Activated naive CD4-positive, alpha-beta T cell treated with anti-CD3 and anti-CD28 coated beads for 36 hours (primary cell): ENCODE data around the gene SPTY2D1. TPM values are rescaled to one million over a fixed set of nuclear protein-coding genes. Genes with fewer than 3 reads are reported as not detected.
"Not testable (repeated sequence)": the region's sequence is repeated elsewhere in the genome, so short reads cannot be mapped to it uniquely, and the experiment has no call there.

Source experiments
- CTCF ChIA-PET: fragments of 350-600 bp; sonication (Branson Sonifier 250); formaldehyde crosslinking; loops from one replicate; lab custom pipeline; 2021; ENCODE audit warnings: antibody characterized with exemption; lab: Charles Lee
- DNase-seq: peaks from one replicate; pipeline ENCODE4 v3.0.0-alpha.2; 2020
- H3K27ac Mint-ChIP-seq: one replicate; pipeline ENCODE4 v1.8.0; 2021; ENCODE audit warnings: mild to moderate bottlenecking, mixed read lengths
- H3K27me3 Mint-ChIP-seq: one replicate; pipeline ENCODE4 v1.8.0; 2021; ENCODE audit warnings: low read depth, mixed read lengths
- H3K36me3 Mint-ChIP-seq: one replicate; pipeline ENCODE4 v1.8.0; 2021; ENCODE audit warnings: low read depth, mixed read lengths
- H3K4me1 Mint-ChIP-seq: one replicate; pipeline ENCODE4 v1.8.0; 2021; ENCODE audit warnings: low read depth, mixed read lengths
- H3K4me3 Mint-ChIP-seq: one replicate; pipeline ENCODE4 v1.8.0; 2021; ENCODE audit warnings: mild to moderate bottlenecking, moderate library complexity, mixed read lengths
- H3K9me3 Mint-ChIP-seq: one replicate; pipeline ENCODE4 v1.8.0; 2021; ENCODE audit warnings: mixed read lengths
- intact Hi-C: fragments of 100-400 bp; cut with micrococcal nuclease; formaldehyde crosslinking; loops from one replicate; pipeline ENCODE4 v1.15.1; 2023
- total RNA-seq, 2 experiments: library from RNA; stranded (reverse); gene quantifications; one replicate each; pipeline ENCODE4 v1.2.3, GENCODE V29; 2021

SPTY2D1 gene
- total RNA-seq: 10 to 100 TPM; 13.9 to 15.0 TPM

DNA sequence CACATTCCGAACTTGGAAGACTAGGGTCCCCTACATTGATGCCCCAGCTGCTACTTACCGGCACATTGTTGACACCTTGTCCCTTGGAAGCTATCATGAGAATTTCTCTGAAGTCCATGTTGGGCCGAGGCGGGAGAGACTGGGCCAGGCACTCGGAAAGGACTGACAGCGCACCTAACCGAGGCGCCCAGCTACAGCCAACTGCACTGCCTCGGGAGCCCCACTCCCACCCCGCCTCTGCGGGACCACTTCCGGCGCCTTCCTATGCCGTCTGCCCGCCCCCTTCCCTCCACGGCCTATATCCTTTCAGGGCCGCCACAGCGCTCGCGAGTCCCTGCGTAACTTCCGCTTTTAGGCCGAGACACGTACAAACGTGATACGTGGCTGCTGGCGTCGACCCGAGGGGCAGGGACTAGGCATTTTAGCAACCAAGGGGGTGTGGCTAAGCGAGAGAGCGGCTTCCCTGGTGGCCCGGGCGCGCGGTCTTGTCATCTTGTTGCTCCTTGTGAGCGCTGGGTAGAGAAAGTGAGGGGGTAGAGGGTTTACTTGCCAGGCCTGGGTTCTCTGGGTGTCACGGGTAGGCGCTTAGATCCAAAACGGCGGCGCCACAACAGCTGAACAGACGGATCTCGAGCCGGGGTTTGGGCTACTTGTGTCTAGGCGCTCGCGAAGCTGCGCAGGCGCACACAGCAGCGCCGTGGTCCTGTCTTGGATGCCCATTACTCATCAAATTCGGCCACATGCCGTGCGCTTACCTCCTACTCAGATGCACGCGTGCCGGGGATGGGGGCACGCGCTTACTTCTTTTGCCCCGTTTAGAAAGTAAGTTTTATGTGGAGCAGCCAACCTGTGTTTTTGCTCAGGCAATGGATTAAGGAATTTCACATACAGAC is at the start of gene SPTY2D1:
Gene SPTY2D1, minus strand, starts transcription at position 203 of the 893 bp plus-strand sequence. Its CDS starts 85 bp downstream, at position 118.
- DNase-seq: peak; percentile 99

GRCh38 chr11:18682466-18682865 is 48.3 kb upstream of the SPTY2D1 start:
- intact Hi-C loops: no loop called here
- CTCF ChIA-PET: interaction anchor here (0.8 kb wide), 1 partner anchor 34 kb away, joined by 4 read pairs; no protein-coding TSS in a partner anchor
- Mint-ChIP-seq H3K9me3 (no peaks in the 10 kb centered on the region), H3K4me3 (no peak overlapping the region), H3K27ac (no peak overlapping the region), H3K27me3 (no peaks in the 10 kb centered on the region), H3K36me3 (no peaks in the 10 kb centered on the region), H3K4me1 (peaks cover 9% of the 10 kb centered on the region)
- no peak for DNase-seq

More for the DNA sequence above, at the start of gene SPTY2D1:
- Mint-ChIP-seq H3K4me3 (peak within 1 kb of the TSS; percentile 87), H3K27ac (peak within 1 kb of the TSS; percentile 96), H3K27me3 (no peaks in the 10 kb centered on the region), H3K9me3 (no peaks in the 10 kb centered on the region), H3K4me1 (peaks cover 30% of the 10 kb centered on the region), H3K36me3 (no peaks in the 10 kb centered on the region)
- intact Hi-C loops: loop anchor here (1.0 to 5.0 kb wide), 13 partner anchors 18 to 621 kb away; partner anchors contain the start of genes E2F8, GTF2H1, HPS5 and SERGEF
- CTCF ChIA-PET: interaction anchor here (0.5 to 3.4 kb wide), 11 partner anchors 10 to 519 kb away, joined by 3 to 15 read pairs (median 4); partner anchors contain the start of gene TSG101

DNA sequence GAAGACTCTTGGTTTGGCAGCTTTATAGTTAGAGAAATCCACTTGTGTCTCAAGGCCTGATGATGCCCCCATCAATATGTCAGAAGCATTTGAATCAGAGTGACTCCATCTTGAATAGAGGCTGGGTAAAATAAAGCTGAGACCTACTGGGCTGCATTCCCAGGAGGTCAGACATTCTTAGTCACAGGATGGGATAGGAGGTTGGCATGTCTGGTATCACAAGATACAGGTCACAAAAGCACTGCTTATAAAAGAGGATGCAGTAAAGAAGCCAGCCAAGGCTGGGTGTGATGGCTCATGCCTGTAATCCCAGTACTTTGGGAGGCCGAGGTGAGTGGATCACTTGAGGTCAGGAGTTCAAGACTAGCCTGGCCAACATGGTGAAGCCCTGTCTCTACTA is 47.8 kb upstream of the SPTY2D1 start:
- intact Hi-C loops, H3K4me3 Mint-ChIP-seq, H3K9me3 Mint-ChIP-seq, H3K4me1 Mint-ChIP-seq, H3K27ac Mint-ChIP-seq, H3K27me3 Mint-ChIP-seq, H3K36me3 Mint-ChIP-seq, DNase-seq: not testable (repeated sequence)
- CTCF ChIA-PET: interaction anchor here (0.8 kb wide), 1 partner anchor 34 kb away, joined by 4 read pairs; no protein-coding TSS in a partner anchor

DNA sequence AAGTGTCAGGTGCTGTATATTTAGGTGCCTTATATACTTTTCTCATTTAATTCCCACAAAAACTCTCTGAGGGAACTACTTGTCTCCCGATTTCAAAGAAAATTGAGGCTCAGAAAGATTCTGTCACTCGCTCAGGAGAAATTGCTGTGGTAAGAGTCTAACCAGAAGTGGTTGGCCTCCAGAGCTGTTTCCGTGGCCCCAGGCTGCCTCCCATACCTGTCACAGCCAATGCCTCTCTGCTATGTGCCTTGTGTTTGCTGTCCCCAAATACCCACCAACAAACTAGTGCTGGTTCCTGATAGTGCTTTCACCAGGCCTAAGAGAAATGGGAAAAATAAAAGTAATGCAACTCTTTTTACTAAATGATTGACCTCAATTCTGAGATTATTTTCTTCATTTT is 43.4 kb upstream of the SPTY2D1 start:
- Mint-ChIP-seq H3K27ac (no peak overlapping the region), H3K27me3 (no peaks in the 10 kb centered on the region), H3K4me1 (peaks cover 17% of the 10 kb centered on the region), H3K4me3 (no peak overlapping the region), H3K36me3 (no peaks in the 10 kb centered on the region), H3K9me3 (no peaks in the 10 kb centered on the region)
- CTCF ChIA-PET: interaction anchor here (0.6 to 2.2 kb wide), 3 partner anchors 15 to 287 kb away, joined by 3 to 6 read pairs (median 4); no protein-coding TSS in a partner anchor
- intact Hi-C loops: no loop called here
- no peak for DNase-seq

DNA sequence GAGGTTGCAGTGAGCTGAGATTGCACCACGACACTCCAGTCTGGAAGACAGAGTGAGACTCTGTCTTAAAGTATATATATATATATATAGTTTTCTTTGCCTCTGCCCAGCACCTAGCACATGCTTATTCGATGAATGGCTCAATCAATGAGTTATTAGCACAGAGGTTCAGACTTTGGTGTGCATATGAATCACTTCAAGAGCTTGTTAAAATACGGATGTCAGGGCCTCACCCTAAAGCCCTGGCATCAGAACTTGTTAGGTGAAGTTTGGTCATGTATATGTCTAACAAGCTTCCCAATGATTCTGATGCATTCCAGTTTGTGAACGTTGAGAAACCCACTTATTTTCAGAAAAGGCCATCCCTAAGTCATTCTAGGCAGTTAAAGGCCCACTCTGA is 42.7 kb upstream of the SPTY2D1 start:
- CTCF ChIA-PET: interaction anchor here (0.6 to 2.2 kb wide), 2 partner anchors 10 to 54 kb away, joined by 4 to 6 read pairs; no protein-coding TSS in a partner anchor
- DNase-seq: no peak
- no peaks in the 10 kb centered on the region for H3K9me3 Mint-ChIP-seq
- H3K4me3 Mint-ChIP-seq: no peak overlapping the region
- no peaks in the 10 kb centered on the region for H3K27me3 Mint-ChIP-seq
- H3K27ac Mint-ChIP-seq: no peak overlapping the region
- H3K4me1 Mint-ChIP-seq: peaks cover 21% of the 10 kb centered on the region
- intact Hi-C loops: no loop called here
- no peaks in the 10 kb centered on the region for H3K36me3 Mint-ChIP-seq

GRCh38 chr11:18672209-18672608 is 38.1 kb upstream of the SPTY2D1 start:
- intact Hi-C loops: loop anchor here (1.0 to 2.0 kb wide), 2 partner anchors 26 to 49 kb away; partner anchors contain the start of gene TMEM86A
- Mint-ChIP-seq H3K4me1 (peaks cover 52% of the 10 kb centered on the region), H3K27ac (peak overlapping the region; percentile 79)
- H3K27me3 Mint-ChIP-seq, H3K4me3 Mint-ChIP-seq, H3K36me3 Mint-ChIP-seq, H3K9me3 Mint-ChIP-seq: not testable (repeated sequence)
- CTCF ChIA-PET: interaction anchor here (1.1 kb wide), 1 partner anchor 56 kb away, joined by 3 read pairs; no protein-coding TSS in a partner anchor
- peak; percentile 69 for DNase-seq

DNA sequence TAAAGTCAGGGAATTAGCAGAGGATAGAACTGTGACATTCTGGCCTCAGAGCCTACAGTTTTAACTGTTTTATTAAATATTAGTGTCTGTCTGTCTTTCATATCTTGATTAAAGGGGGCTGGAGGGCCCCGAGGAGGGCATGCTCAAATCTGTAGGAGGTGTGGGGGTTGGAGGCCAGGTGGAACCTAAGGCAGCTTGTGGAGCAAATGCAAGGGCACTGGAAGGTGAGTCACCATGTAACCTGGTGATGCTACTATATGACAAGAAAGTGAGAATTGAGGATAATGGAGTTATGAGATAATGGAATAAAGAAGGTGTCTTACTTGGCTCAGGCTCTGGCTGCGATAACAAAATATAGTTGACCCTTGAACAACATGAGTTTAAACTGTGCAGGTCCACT is 37.1 kb upstream of the SPTY2D1 start:
- peak; percentile 36 for DNase-seq
- intact Hi-C loops: no loop called here
- H3K4me1 Mint-ChIP-seq: peaks cover 56% of the 10 kb centered on the region
- H3K4me3 Mint-ChIP-seq: no peak overlapping the region
- H3K9me3 Mint-ChIP-seq: no peaks in the 10 kb centered on the region
- CTCF ChIA-PET: no interaction called here
- H3K27me3 Mint-ChIP-seq: no peaks in the 10 kb centered on the region
- no peaks in the 10 kb centered on the region for H3K36me3 Mint-ChIP-seq
- H3K27ac Mint-ChIP-seq: peak overlapping the region; percentile 64

DNA sequence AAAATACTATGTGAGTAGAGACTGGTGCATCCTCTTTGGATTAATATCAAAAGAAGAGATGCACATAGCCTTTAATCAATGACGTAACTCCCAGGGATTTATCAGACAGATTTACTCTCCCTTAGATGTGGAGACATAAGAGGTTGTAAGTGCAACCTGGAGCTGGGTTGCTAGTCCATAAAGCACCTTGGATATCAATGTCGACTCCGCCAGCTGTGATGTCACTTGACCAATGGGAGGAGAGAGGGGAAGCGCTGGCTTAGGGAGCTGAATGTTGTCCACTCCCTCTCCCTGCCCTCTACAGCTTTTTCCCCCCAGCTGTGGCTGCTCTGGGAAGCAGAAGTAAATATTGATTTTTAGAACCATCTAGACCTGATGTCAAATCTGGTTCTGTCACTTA is 35.6 kb upstream of the SPTY2D1 start:
- Mint-ChIP-seq H3K36me3 (no peaks in the 10 kb centered on the region), H3K4me3 (no peak overlapping the region), H3K9me3 (no peaks in the 10 kb centered on the region), H3K27ac (no peak overlapping the region), H3K27me3 (no peaks in the 10 kb centered on the region), H3K4me1 (peaks cover 70% of the 10 kb centered on the region)
- CTCF ChIA-PET: interaction anchor here (1.0 kb wide), 1 partner anchor 76 kb away, joined by 3 read pairs; no protein-coding TSS in a partner anchor
- intact Hi-C loops: loop anchor here (1.0 to 5.0 kb wide), 5 partner anchors 35 to 287 kb away; partner anchors contain the start of genes SPTY2D1 and TSG101
- no peak for DNase-seq

DNA sequence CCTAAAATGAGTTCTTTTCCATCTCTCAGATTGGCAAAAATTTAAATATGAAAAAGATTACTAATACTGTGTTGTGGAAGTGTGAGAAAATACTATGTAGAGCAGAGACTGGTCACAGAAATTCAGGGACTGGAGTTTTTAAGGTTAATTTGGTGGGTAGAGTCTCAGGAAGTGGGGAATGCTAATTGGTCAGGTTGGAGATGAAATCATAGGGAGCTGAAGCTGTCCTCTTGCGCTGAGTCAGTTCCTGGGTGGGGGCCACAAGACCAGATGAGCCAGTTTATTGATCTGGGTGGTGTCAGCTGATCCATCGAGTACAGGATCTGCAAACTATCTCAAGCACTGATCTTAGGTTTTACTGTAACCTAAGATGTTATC is 35.1 kb upstream of the SPTY2D1 start:
- H3K27ac Mint-ChIP-seq: peak overlapping the region; percentile 63
- H3K9me3 Mint-ChIP-seq: no peaks in the 10 kb centered on the region
- H3K4me3 Mint-ChIP-seq: no peak overlapping the region
- intact Hi-C loops: loop anchor here (1.0 to 5.0 kb wide), 5 partner anchors 35 to 287 kb away; partner anchors contain the start of genes SPTY2D1 and TSG101
- peak; percentile 23 for DNase-seq
- H3K36me3 Mint-ChIP-seq: no peaks in the 10 kb centered on the region
- peaks cover 70% of the 10 kb centered on the region for H3K4me1 Mint-ChIP-seq
- no peaks in the 10 kb centered on the region for H3K27me3 Mint-ChIP-seq
- CTCF ChIA-PET: interaction anchor here (1.0 kb wide), 1 partner anchor 76 kb away, joined by 3 read pairs; no protein-coding TSS in a partner anchor

- Mint-ChIP-seq H3K27ac (peak overlapping the region; percentile 59), H3K36me3 (no peaks in the 10 kb centered on the region), H3K9me3 (no peaks in the 10 kb centered on the region), H3K27me3 (no peaks in the 10 kb centered on the region), H3K4me3 (no peak overlapping the region), H3K4me1 (peaks cover 64% of the 10 kb centered on the region)
- CTCF ChIA-PET: interaction anchor here (0.9 kb wide), 1 partner anchor 54 kb away, joined by 4 read pairs; no protein-coding TSS in a partner anchor
- intact Hi-C loops: loop anchor here (2.0 to 5.0 kb wide), 3 partner anchors 39 to 286 kb away; partner anchors contain the start of gene TSG101
- DNase-seq: no peak
Measured at GRCh38 chr11:18668131-18668530, 34.0 kb upstream of the SPTY2D1 start.

GRCh38 chr11:18665353-18665872 is 31.3 kb upstream of the SPTY2D1 start:
- H3K27me3 Mint-ChIP-seq, H3K36me3 Mint-ChIP-seq, H3K9me3 Mint-ChIP-seq: not testable (repeated sequence)
- CTCF ChIA-PET: interaction anchor here (0.6 kb wide), 1 partner anchor 275 kb away, joined by 3 read pairs; no protein-coding TSS in a partner anchor
- intact Hi-C loops: loop anchor here (1.0 to 5.0 kb wide), 3 partner anchors 31 to 283 kb away; partner anchors contain the start of genes SPTY2D1 and TSG101
- peak; percentile 12 for DNase-seq
- peak overlapping the region; percentile 75 for H3K27ac Mint-ChIP-seq
- peak overlapping the region; percentile 54 for H3K4me3 Mint-ChIP-seq
- peaks cover 44% of the 10 kb centered on the region for H3K4me1 Mint-ChIP-seq

DNA sequence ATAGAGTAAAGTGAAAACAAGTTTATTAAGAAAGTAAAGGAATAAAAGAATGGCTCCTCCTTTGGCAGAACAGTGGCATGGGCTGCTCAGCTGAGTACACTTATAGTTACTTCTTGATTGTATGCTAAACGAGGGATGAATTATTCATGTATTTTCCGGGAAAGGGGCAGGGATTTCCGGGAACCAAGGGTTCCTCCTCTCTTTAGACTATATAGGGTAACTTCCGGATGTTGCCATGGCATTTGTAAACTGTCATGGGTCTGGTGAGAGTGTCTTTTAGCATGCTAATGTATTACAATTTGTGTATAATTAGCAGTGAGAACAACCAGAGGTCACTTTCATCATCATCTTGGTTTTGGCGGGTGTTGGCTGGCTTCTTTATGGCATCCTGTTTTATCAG is 23.5 kb upstream of the SPTY2D1 start:
- Mint-ChIP-seq H3K36me3 (peaks cover 3% of the 10 kb centered on the region), H3K9me3 (peaks cover 5% of the 10 kb centered on the region), H3K4me3 (no peak overlapping the region), H3K27me3 (no peaks in the 10 kb centered on the region), H3K27ac (no peak overlapping the region), H3K4me1 (no peaks in the 10 kb centered on the region)
- intact Hi-C loops: no loop called here
- DNase-seq: no peak
- CTCF ChIA-PET: no interaction called here
